NB4 (cell line): ENCODE data around the gene POU2AF2.

ENCODE experiments used
- MYC ChIP-seq: IDR thresholded peaks from 2 replicates; pipeline ENCODE4 v1.6.1; 2011; ENCODE audit warnings: low read depth, low read length
- POLR2A ChIP-seq: IDR thresholded peaks from 2 replicates; pipeline ENCODE4 v1.6.1; 2011; ENCODE audit warnings: mild to moderate bottlenecking; ENCODE audit not compliant: insufficient read length; ENCODE audit errors: extremely low read depth
- TF ChIP-seq, protein P1 (sequence below): IDR thresholded peaks from one replicate; pipeline ENCODE4 v1.5.1; 2012; ENCODE audit warnings: low read depth, low read length
- TF ChIP-seq, protein P2 (sequence below): IDR thresholded peaks from 2 replicates; pipeline ENCODE4 v1.6.1; 2011; ENCODE audit warnings: low read depth, low read length

DNA sequence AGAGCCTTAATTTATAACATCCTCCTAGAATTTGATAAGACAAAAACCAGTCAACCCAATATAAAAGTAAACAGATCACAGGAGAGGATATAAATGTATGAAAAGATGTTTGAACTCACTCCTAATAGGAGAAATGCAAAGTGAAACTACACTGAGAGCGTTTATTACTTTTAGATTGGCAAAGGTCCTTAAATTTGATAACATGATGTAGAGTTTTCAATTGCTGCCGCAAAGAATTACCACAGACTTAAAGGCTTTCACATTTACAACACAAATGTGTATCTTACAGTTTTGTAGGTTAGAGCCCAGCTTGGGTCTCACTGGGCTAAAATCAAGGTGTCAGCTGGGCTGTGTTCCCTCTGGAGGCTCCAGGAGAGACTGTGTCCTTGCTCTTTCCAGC, 9.1 kb upstream of the POU2AF2 start:
- no peak for TF ChIP-seq MYC
- TF ChIP-seq, protein P1, sequence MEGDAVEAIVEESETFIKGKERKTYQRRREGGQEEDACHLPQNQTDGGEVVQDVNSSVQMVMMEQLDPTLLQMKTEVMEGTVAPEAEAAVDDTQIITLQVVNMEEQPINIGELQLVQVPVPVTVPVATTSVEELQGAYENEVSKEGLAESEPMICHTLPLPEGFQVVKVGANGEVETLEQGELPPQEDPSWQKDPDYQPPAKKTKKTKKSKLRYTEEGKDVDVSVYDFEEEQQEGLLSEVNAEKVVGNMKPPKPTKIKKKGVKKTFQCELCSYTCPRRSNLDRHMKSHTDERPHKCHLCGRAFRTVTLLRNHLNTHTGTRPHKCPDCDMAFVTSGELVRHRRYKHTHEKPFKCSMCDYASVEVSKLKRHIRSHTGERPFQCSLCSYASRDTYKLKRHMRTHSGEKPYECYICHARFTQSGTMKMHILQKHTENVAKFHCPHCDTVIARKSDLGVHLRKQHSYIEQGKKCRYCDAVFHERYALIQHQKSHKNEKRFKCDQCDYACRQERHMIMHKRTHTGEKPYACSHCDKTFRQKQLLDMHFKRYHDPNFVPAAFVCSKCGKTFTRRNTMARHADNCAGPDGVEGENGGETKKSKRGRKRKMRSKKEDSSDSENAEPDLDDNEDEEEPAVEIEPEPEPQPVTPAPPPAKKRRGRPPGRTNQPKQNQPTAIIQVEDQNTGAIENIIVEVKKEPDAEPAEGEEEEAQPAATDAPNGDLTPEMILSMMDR, result no peak
- no peak for TF ChIP-seq POLR2A
- TF ChIP-seq, protein P2, sequence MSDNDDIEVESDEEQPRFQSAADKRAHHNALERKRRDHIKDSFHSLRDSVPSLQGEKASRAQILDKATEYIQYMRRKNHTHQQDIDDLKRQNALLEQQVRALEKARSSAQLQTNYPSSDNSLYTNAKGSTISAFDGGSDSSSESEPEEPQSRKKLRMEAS, result no peak
